AG09309 (cell line): ENCODE measurements around the gene CDKL4.

Experiments
- DNase-seq: peaks from one replicate; pipeline ENCODE4 v3.0.0-alpha.2; 2010; ENCODE audit warnings: low read depth
- H3K4me3 ChIP-seq: 2 replicates; pipeline ENCODE4 v1.5.1; 2011; ENCODE audit warnings: mild to moderate bottlenecking, low read depth, low read length, moderate library complexity; ENCODE audit not compliant: control insufficient read depth
- CTCF ChIP-seq: IDR thresholded peaks from 2 replicates; pipeline ENCODE4 v1.5.1; 2011; ENCODE audit warnings: mild to moderate bottlenecking, low read depth, low read length, inconsistent platforms; ENCODE audit not compliant: insufficient read depth, control insufficient read depth; ENCODE audit errors: missing control alignments

Gene CDKL4

GRCh38 chr2:39243469-39244123, at the start of gene CDKL4:
CDKL4 (minus strand) TSS chr2:39243970.
- DNase-seq, result no peak

GRCh38 chr2:39290433-39290832, 46.7 kb upstream of the CDKL4 start:
- TF ChIP-seq CTCF, result no peak
- H3K4me3 ChIP-seq, result no peak overlapping the region
- DNase-seq, result no peak

More at GRCh38 chr2:39243469-39244123, at the start of gene CDKL4:
- H3K4me3 ChIP-seq, result no peak within 1 kb of the TSS
- no peak for TF ChIP-seq CTCF

GRCh38 chr2:39289609-39290008, 45.8 kb upstream of the CDKL4 start:
- no peak for TF ChIP-seq CTCF
- H3K4me3 ChIP-seq, result no peak overlapping the region
- no peak for DNase-seq

GRCh38 chr2:39283561-39283960, 39.8 kb upstream of the CDKL4 start:
- H3K4me3 ChIP-seq, result no peak overlapping the region
- no peak for DNase-seq
- TF ChIP-seq CTCF, result no peak

- H3K4me3 ChIP-seq, result no peak overlapping the region
- no peak for DNase-seq
- no peak for TF ChIP-seq CTCF
These were observed 37.6 kb upstream of the CDKL4 start for GRCh38 chr2:39281391-39281790.

- TF ChIP-seq CTCF, result no peak
- no peak for DNase-seq
- H3K4me3 ChIP-seq, result no peak overlapping the region
These were observed 31.2 kb upstream of the CDKL4 start for GRCh38 chr2:39275016-39275415.

GRCh38 chr2:39269941-39270340, 26.2 kb upstream of the CDKL4 start:
- no peak for TF ChIP-seq CTCF

More at GRCh38 chr2:39269941-39270340, 26.2 kb upstream of the CDKL4 start:
- DNase-seq, result no peak
- no peak overlapping the region for H3K4me3 ChIP-seq
